OCI-LY3 (cell line): ENCODE results near the gene SPOCK1.

ENCODE experiments used
- EZH2phosphoT487 ChIP-seq: fragments of 200-600 bp; shearing (Covaris generic); IDR thresholded peaks from 2 replicates; pipeline ENCODE4 v1.6.1; 2018; ENCODE audit warnings: antibody characterized with exemption, mixed run types, low read depth
- TF ChIP-seq, protein P1 (sequence below): fragments of 200-600, 300-600 bp; sonication (generic); IDR thresholded peaks from 2 replicates; pipeline ENCODE4 v1.5.1; 2014; ENCODE audit warnings: antibody characterized with exemption, low read length, low read depth

DNA sequence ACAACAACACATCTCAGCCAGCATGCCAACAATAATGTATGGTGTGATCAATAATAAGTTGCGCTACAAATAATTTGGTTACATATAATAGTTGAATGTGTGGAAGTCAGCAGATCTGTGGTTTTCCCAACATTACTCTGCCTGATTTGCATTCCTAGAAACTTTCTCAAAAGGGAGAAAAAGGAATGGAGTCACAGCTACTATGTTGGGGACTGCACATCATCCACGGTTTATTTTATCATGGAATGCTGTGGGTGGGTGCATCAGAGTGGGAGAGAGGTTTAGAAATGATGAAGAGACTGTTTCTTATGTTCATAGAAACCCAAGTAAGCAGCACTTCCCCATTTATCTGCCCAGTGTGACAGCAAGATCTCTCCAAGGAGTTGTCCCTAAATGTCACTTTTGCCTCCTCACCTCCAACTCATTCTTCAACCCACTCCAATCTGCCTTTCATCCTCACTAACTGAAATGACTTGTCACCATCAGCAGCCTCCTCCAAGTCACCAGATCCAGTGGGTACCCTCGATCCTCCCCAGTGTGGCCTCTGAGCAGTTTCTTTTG lies 2.8 kb upstream of the SPOCK1 start:
- TF ChIP-seq, protein P1, sequence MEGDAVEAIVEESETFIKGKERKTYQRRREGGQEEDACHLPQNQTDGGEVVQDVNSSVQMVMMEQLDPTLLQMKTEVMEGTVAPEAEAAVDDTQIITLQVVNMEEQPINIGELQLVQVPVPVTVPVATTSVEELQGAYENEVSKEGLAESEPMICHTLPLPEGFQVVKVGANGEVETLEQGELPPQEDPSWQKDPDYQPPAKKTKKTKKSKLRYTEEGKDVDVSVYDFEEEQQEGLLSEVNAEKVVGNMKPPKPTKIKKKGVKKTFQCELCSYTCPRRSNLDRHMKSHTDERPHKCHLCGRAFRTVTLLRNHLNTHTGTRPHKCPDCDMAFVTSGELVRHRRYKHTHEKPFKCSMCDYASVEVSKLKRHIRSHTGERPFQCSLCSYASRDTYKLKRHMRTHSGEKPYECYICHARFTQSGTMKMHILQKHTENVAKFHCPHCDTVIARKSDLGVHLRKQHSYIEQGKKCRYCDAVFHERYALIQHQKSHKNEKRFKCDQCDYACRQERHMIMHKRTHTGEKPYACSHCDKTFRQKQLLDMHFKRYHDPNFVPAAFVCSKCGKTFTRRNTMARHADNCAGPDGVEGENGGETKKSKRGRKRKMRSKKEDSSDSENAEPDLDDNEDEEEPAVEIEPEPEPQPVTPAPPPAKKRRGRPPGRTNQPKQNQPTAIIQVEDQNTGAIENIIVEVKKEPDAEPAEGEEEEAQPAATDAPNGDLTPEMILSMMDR = no peak
- no peak for TF ChIP-seq EZH2phosphoT487
